GM21515 (cell line): ENCODE measurements around the gene NXN.
"Not testable (repeated sequence)": the region's sequence is repeated elsewhere in the genome, so short reads cannot be mapped to it uniquely, and the experiment has no call there.

Source experiments
- ATAC-seq: cut with Tn5 transposase; IDR thresholded peaks from one replicate; pipeline ENCODE4 v1.9.1; 2021; ENCODE audit not compliant: unreplicated experiment

The NXN gene

GRCh38 chr17:838486-838885, 141.1 kb downstream of the NXN start:
- no peak for ATAC-seq

- no peak for ATAC-seq
Observed at GRCh38 chr17:836151-836550, 143.4 kb downstream of the NXN start.

- ATAC-seq: not testable (repeated sequence)
Observed at GRCh38 chr17:835721-836120, 143.9 kb downstream of the NXN start.

GRCh38 chr17:835263-835662, 144.3 kb downstream of the NXN start:
- no peak for ATAC-seq

GRCh38 chr17:834136-834535, 145.4 kb downstream of the NXN start:
- no peak for ATAC-seq

GRCh38 chr17:830950-831349, 148.6 kb downstream of the NXN start:
- no peak for ATAC-seq

- no peak for ATAC-seq
Observed at GRCh38 chr17:830381-830780, 149.2 kb downstream of the NXN start.

- not testable (repeated sequence) for ATAC-seq
Observed at GRCh38 chr17:829614-830013, 150.0 kb downstream of the NXN start.

- ATAC-seq: no peak
Observed at GRCh38 chr17:828761-829160, 150.8 kb downstream of the NXN start.

GRCh38 chr17:826778-827177, 152.8 kb downstream of the NXN start:
- no peak for ATAC-seq

- ATAC-seq: no peak
Observed at GRCh38 chr17:825216-825615, 154.4 kb downstream of the NXN start.

GRCh38 chr17:824378-824777, 155.2 kb downstream of the NXN start:
- ATAC-seq: no peak

GRCh38 chr17:823501-823902, 156.1 kb downstream of the NXN start:
- no peak for ATAC-seq

- ATAC-seq: no peak
Observed at GRCh38 chr17:819251-819650, 160.3 kb downstream of the NXN start.

GRCh38 chr17:814371-814770, 165.2 kb downstream of the NXN start:
- no peak for ATAC-seq

GRCh38 chr17:812638-813204, 166.9 kb downstream of the NXN start:
- ATAC-seq: no peak

GRCh38 chr17:811051-811784, 168.4 kb downstream of the NXN start:
- ATAC-seq: no peak

GRCh38 chr17:807523-808294, 171.9 kb downstream of the NXN start:
- no peak for ATAC-seq

- no peak for ATAC-seq
Observed at GRCh38 chr17:806781-807522, 172.6 kb downstream of the NXN start.

GRCh38 chr17:806346-806745, 173.2 kb downstream of the NXN start:
- no peak for ATAC-seq

- ATAC-seq: not testable (repeated sequence)
Observed at GRCh38 chr17:805886-806285, 173.7 kb downstream of the NXN start.
